Natural killer cell (primary cell): ENCODE data around the gene SNX3. TPM values are rescaled to one million over a fixed set of nuclear protein-coding genes. Genes with fewer than 3 reads are reported as not detected.

ENCODE experiments used
- ATAC-seq, 3 donors: fragments of 150-1000 bp in 2 of 3; fragments of 200-7000 bp in 1 of 3; cut with Tn5 transposase; 1 replicate in 1 of 3; 2 replicates in 2 of 3; pipeline ENCODE4 v1.10.0; 2021; ENCODE audit warnings: mild to moderate bottlenecking in 2 of 3, moderate library complexity in 2 of 3
- DNase-seq, 2 donors: peaks; one replicate each; pipeline versions ENCODE4 v3.0.0 to v3.0.0-alpha.2; 2013 to 2021; ENCODE audit warnings: mixed read lengths in 1 of 2
- H3K27ac ChIP-seq: one replicate; pipeline ENCODE4 v1.5.1; 2013; ENCODE audit warnings: mild to moderate bottlenecking, low read length
- H3K27me3 ChIP-seq: one replicate; pipeline ENCODE4 v1.6.1; 2013; ENCODE audit warnings: low read length; ENCODE audit not compliant: control insufficient read depth, insufficient read depth
- H3K36me3 ChIP-seq: one replicate; pipeline ENCODE4 v1.6.1; 2013; ENCODE audit warnings: low read length; ENCODE audit not compliant: control insufficient read depth, insufficient read depth
- H3K4me1 ChIP-seq: one replicate; pipeline ENCODE4 v1.6.1; 2013; ENCODE audit warnings: low read length; ENCODE audit not compliant: control insufficient read depth, insufficient read depth
- H3K4me3 ChIP-seq: one replicate; pipeline ENCODE4 v1.5.1; 2013; ENCODE audit warnings: low read length
- H3K9me3 ChIP-seq: one replicate; pipeline ENCODE4 v1.6.1; 2013; ENCODE audit warnings: low read length; ENCODE audit not compliant: control insufficient read depth, insufficient read depth
- H3K27ac Mint-ChIP-seq, 2 donors: one replicate each; pipeline ENCODE4 v1.8.0; 2022; ENCODE audit warnings: mild to moderate bottlenecking in 2 of 2, mixed read lengths in 2 of 2, moderate library complexity in 1 of 2
- H3K27me3 Mint-ChIP-seq, 2 donors: one replicate each; pipeline ENCODE4 v1.8.0; 2022; ENCODE audit warnings: low read depth in 2 of 2, mixed read lengths in 2 of 2
- H3K36me3 Mint-ChIP-seq: one replicate; pipeline ENCODE4 v1.8.0; 2022; ENCODE audit warnings: mixed read lengths
- H3K4me1 Mint-ChIP-seq, 2 donors: one replicate each; pipeline ENCODE4 v1.8.0; 2022; ENCODE audit warnings: mixed read lengths in 2 of 2
- H3K4me3 Mint-ChIP-seq: one replicate; pipeline ENCODE4 v1.8.0; 2022; ENCODE audit warnings: mild to moderate bottlenecking, moderate library complexity, mixed read lengths
- H3K9me3 Mint-ChIP-seq, 2 donors: one replicate each; pipeline ENCODE4 v1.8.0; 2022; ENCODE audit warnings: mixed read lengths in 2 of 2
- CTCF ChIP-seq: fragments of 200-600 bp; IDR thresholded peaks from one replicate; pipeline ENCODE4 v1.8.0; 2022; ENCODE audit warnings: antibody characterized with exemption
- WGBS: methylation state at CpG from one replicate; pipeline ENCODE4 v1.1.7; 2013; ENCODE audit warnings: missing lambda C conversion rate; ENCODE audit not compliant: insufficient coverage; 5-methylcytosine and 5-hydroxymethylcytosine counted together
- intact Hi-C: fragments of 100-400 bp; cut with micrococcal nuclease; formaldehyde crosslinking; loops from one replicate; pipeline ENCODE4 v1.14.2; 2022
- total RNA-seq, 4 donors: library from RNA; stranded (reverse); fragments of 120-200 nt in 1 of 4; gene quantifications; one replicate each; pipeline versions ENCODE4 v1.2.3 to v1.2.4, GENCODE V29; 2013 to 2022

Gene SNX3
- total RNA-seq, 3 donors from 2014 or later (not counting 1 experiment from before 2014, with no cell fraction given): 59.7 to 71.6 (median 70.6) TPM

GRCh38 chr6:108222504-108222903 is 38.3 kb downstream of the SNX3 start:
- Histone ChIP-seq H3K27me3 (no peaks in the 10 kb centered on the region), H3K9me3 (no peaks in the 10 kb centered on the region), H3K4me3 (no peak overlapping the region), H3K36me3 (peaks cover 25% of the 10 kb centered on the region), H3K27ac (no peak overlapping the region), H3K4me1 (no peaks in the 10 kb centered on the region)
- 0% methylated on average over 1 of the region's 1 CpG for WGBS
- DNase-seq (no peak), ATAC-seq (no peak)
- H3K4me3 Mint-ChIP-seq: no peak overlapping the region
- intact Hi-C loops: no loop called here
- TF ChIP-seq CTCF: no peak
- no peaks in the 10 kb centered on the region for H3K27me3 Mint-ChIP-seq
- peaks cover 13% of the 10 kb centered on the region for H3K36me3 Mint-ChIP-seq
- no peaks in the 10 kb centered on the region for H3K9me3 Mint-ChIP-seq
- H3K4me1 Mint-ChIP-seq: peaks cover 28 to 30% of the 10 kb centered on the region in 2 donors
- peak overlapping the region; percentile 47 to 62 for H3K27ac Mint-ChIP-seq

DNA sequence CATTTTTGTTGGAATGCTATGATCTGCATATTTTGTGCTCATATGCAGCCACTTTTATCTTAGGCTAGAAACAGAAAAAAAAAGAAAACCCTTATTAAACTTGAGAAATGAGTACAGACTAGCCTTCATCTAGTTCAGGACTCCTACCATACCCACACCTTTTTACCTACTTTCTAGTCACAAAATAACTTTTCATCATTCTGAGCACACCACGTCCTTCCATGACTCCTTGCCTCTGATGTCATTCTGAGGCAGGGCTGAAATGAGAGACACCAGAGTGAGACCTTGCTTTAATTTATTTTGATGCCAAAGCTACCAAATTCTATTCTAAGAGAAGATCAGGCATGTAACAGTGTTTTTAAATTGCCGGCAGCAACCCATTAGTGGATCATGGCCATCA is 38.8 kb downstream of the SNX3 start:
- no peaks in the 10 kb centered on the region for H3K27me3 Mint-ChIP-seq
- Histone ChIP-seq H3K27ac (no peak overlapping the region), H3K4me3 (no peak overlapping the region), H3K9me3 (no peaks in the 10 kb centered on the region), H3K27me3 (no peaks in the 10 kb centered on the region), H3K36me3 (peaks cover 25% of the 10 kb centered on the region), H3K4me1 (no peaks in the 10 kb centered on the region)
- no peak overlapping the region for H3K4me3 Mint-ChIP-seq
- H3K9me3 Mint-ChIP-seq: no peaks in the 10 kb centered on the region
- WGBS: 98% methylated on average over 2 of the region's 2 CpGs
- intact Hi-C loops: no loop called here
- no peak for ATAC-seq
- peak overlapping the region; percentile 47 to 62 for H3K27ac Mint-ChIP-seq
- peaks cover 27 to 29% of the 10 kb centered on the region in 2 donors for H3K4me1 Mint-ChIP-seq
- DNase-seq: no peak
- no peak for TF ChIP-seq CTCF
- peaks cover 12% of the 10 kb centered on the region for H3K36me3 Mint-ChIP-seq

- 98% methylated on average over 2 of the region's 2 CpGs for WGBS
- Mint-ChIP-seq H3K9me3 (no peaks in the 10 kb centered on the region), H3K27me3 (no peaks in the 10 kb centered on the region), H3K36me3 (peaks cover 13% of the 10 kb centered on the region), H3K4me1 (peaks cover 4 to 10% of the 10 kb centered on the region in 2 donors), H3K4me3 (no peak overlapping the region), H3K27ac (no peak overlapping the region)
- DNase-seq (no peak), ATAC-seq (no peak)
- Histone ChIP-seq H3K27me3 (no peaks in the 10 kb centered on the region), H3K4me1 (no peaks in the 10 kb centered on the region), H3K4me3 (no peak overlapping the region), H3K9me3 (no peaks in the 10 kb centered on the region), H3K36me3 (peaks cover 44% of the 10 kb centered on the region), H3K27ac (no peak overlapping the region)
- intact Hi-C loops: no loop called here
- TF ChIP-seq CTCF: no peak
Measured at GRCh38 chr6:108211671-108212070, 49.2 kb downstream of the SNX3 start.

GRCh38 chr6:108210556-108210955 is 50.3 kb downstream of the SNX3 start:
- 97% methylated on average over 2 of the region's 2 CpGs for WGBS
- TF ChIP-seq CTCF: no peak
- Histone ChIP-seq H3K27me3 (no peaks in the 10 kb centered on the region), H3K9me3 (no peaks in the 10 kb centered on the region), H3K4me1 (no peaks in the 10 kb centered on the region), H3K4me3 (no peak overlapping the region), H3K36me3 (peaks cover 38% of the 10 kb centered on the region), H3K27ac (no peak overlapping the region)
- Mint-ChIP-seq H3K27me3 (no peaks in the 10 kb centered on the region), H3K4me1 (peaks cover 4 to 10% of the 10 kb centered on the region in 2 donors), H3K36me3 (peaks cover 13% of the 10 kb centered on the region), H3K4me3 (no peak overlapping the region), H3K9me3 (no peaks in the 10 kb centered on the region), H3K27ac (peak overlapping the region in 1 of 2 donors; percentile 47)
- no peak for DNase-seq
- intact Hi-C loops: no loop called here
- no peak for ATAC-seq
